H1 (cell line): ENCODE results near the gene CEP128. TPM values are rescaled to one million over a fixed set of nuclear protein-coding genes. Genes with fewer than 3 reads are reported as not detected.

Source experiments
- CTCF ChIA-PET: fragments of 300-600 bp; sonication (Branson Sonifier 250); formaldehyde crosslinking; loops from one replicate; lab custom pipeline; 2021; ENCODE audit not compliant: partially characterized antibody; lab: Charles Lee
- POLR2A ChIA-PET: fragments of 300-600 bp; sonication (Branson Sonifier 250); formaldehyde crosslinking; loops from one replicate; lab custom pipeline; 2021; ENCODE audit warnings: inconsistent platforms; ENCODE audit not compliant: partially characterized antibody; lab: Charles Lee
- DNase-seq, 2 experiments: peaks; one replicate each; pipeline versions ENCODE4 v3.0.0 to v3.0.0-alpha.2; 2010 to 2022; ENCODE audit warnings: low spot score in 2 of 2, low read depth in 1 of 2, mixed read lengths in 1 of 2
- FAIRE-seq: peaks from 2 replicates; lab custom pipeline; 2011; peaks lifted over from hg19 to GRCh38; lab: Jason Lieb, UNC
- H2AFZ ChIP-seq: 2 replicates; pipeline ENCODE4 v1.8.1; 2012; ENCODE audit warnings: low read length, inconsistent platforms
- H2AK5ac ChIP-seq: 2 replicates; pipeline ENCODE4 v1.6.1; 2013; ENCODE audit warnings: low read depth, low read length
- H2BK120ac ChIP-seq: replicated peaks from 2 replicates; pipeline ENCODE3; 2013; ENCODE audit warnings: low read depth, low read length, inconsistent platforms
- H2BK12ac ChIP-seq: 2 replicates; pipeline ENCODE4 v1.6.1; 2013; ENCODE audit warnings: low read depth, low read length
- H2BK15ac ChIP-seq: 2 replicates; pipeline ENCODE4 v1.6.1; 2013; ENCODE audit warnings: low read length
- H2BK20ac ChIP-seq: 2 replicates; pipeline ENCODE4 v1.6.1; 2013; ENCODE audit warnings: low read length
- H2BK5ac ChIP-seq: 2 replicates; pipeline ENCODE4 v1.6.1; 2013; ENCODE audit warnings: low read depth, low read length
- H3K14ac ChIP-seq: 2 replicates; pipeline ENCODE4 v1.6.1; 2013; ENCODE audit warnings: inconsistent platforms; ENCODE audit not compliant: insufficient read length
- H3K18ac ChIP-seq: 2 replicates; pipeline ENCODE4 v1.6.1; 2013; ENCODE audit warnings: low read length; ENCODE audit errors: extremely low read depth
- H3K23ac ChIP-seq: 2 replicates; pipeline ENCODE4 v1.6.1; 2013; ENCODE audit warnings: inconsistent platforms; ENCODE audit not compliant: insufficient read length
- H3K23me2 ChIP-seq: 2 replicates; pipeline ENCODE4 v1.6.1; 2013; ENCODE audit warnings: low read depth, low read length
- H3K27ac ChIP-seq: 2 replicates; pipeline ENCODE4 v1.6.1; 2011; ENCODE audit warnings: low read depth, low read length, inconsistent platforms
- H3K27me3 ChIP-seq, 4 experiments: replicated peaks in 1 of 4; 1 replicate in 1 of 4; 2 replicates in 3 of 4; pipeline versions ENCODE4 v1.6.1 to v1.8.1; 2011 to 2013; ENCODE audit warnings: low read length in 3 of 4, mild to moderate bottlenecking in 3 of 4, inconsistent platforms in 2 of 4, mixed read lengths in 2 of 4, moderate library complexity in 1 of 4; ENCODE audit not compliant: control insufficient read depth in 3 of 4, insufficient read depth in 3 of 4; ENCODE audit errors: extremely low read depth in 1 of 4
- H3K36me3 ChIP-seq, 4 experiments: 2 replicates each; pipeline versions ENCODE4 v1.6.1 to v1.8.1; 2011 to 2013; ENCODE audit warnings: mild to moderate bottlenecking in 4 of 4, low read length in 3 of 4, moderate library complexity in 2 of 4, control low read depth in 1 of 4, inconsistent platforms in 1 of 4; ENCODE audit not compliant: insufficient read depth in 4 of 4, control insufficient read depth in 2 of 4
- H3K4ac ChIP-seq: replicated peaks from 2 replicates; pipeline ENCODE3; 2013; ENCODE audit warnings: low read length, low read depth, mixed read lengths, inconsistent platforms; ENCODE audit not compliant: insufficient read length
- H3K4me1 ChIP-seq, 4 experiments: replicated peaks in 1 of 4; 1 replicate in 1 of 4; 2 replicates in 3 of 4; pipeline versions ENCODE4 v1.6.1 to v1.8.1; 2011 to 2013; ENCODE audit warnings: low read length in 3 of 4, inconsistent platforms in 2 of 4, mixed read lengths in 1 of 4; ENCODE audit not compliant: insufficient read depth in 4 of 4, control insufficient read depth in 3 of 4
- H3K4me2 ChIP-seq, 2 experiments: 2 replicates each; pipeline versions ENCODE4 v1.6.1 to v1.8.1; 2011 to 2013; ENCODE audit warnings: low read depth in 2 of 2, low read length in 2 of 2, control low read depth in 1 of 2, inconsistent platforms in 1 of 2, mild to moderate bottlenecking in 1 of 2; ENCODE audit not compliant: insufficient read depth in 1 of 2
- H3K4me3 ChIP-seq, 4 experiments: fragments of 200-600, 300-600 bp in 1 of 4; sonication (generic), shearing (Covaris generic), sonication (Bioruptor Twin) in 1 of 4; 2 replicates each; pipeline versions ENCODE4 v1.5.1 to v1.8.1; 2011 to 2016; ENCODE audit warnings: low read length in 4 of 4, low read depth in 3 of 4, control low read depth in 2 of 4, inconsistent platforms in 2 of 4, mild to moderate bottlenecking in 2 of 4, mixed read lengths in 1 of 4, moderate library complexity in 1 of 4; ENCODE audit not compliant: insufficient read depth in 2 of 4; ENCODE audit errors: extremely low read depth in 1 of 4
- H3K56ac ChIP-seq: replicated peaks from 2 replicates; pipeline ENCODE3; 2013; ENCODE audit warnings: low read depth, mild to moderate bottlenecking, mixed read lengths, low read length, inconsistent platforms; ENCODE audit not compliant: insufficient read length
- H3K79me1 ChIP-seq: 2 replicates; pipeline ENCODE4 v1.6.1; 2013; ENCODE audit warnings: low read depth, low read length, control low read depth
- H3K79me2 ChIP-seq, 2 experiments: 2 replicates each; pipeline versions ENCODE4 v1.6.1 to v1.8.1; 2012 to 2013; ENCODE audit warnings: low read length in 2 of 2, mild to moderate bottlenecking in 2 of 2, inconsistent platforms in 1 of 2; ENCODE audit not compliant: insufficient read depth in 2 of 2, control insufficient read depth in 1 of 2
- H3K9ac ChIP-seq, 4 experiments: replicated peaks in 1 of 4; 1 replicate in 1 of 4; 2 replicates in 3 of 4; pipeline versions ENCODE4 v1.6.1 to v1.8.1; 2011 to 2013; ENCODE audit warnings: low read depth in 3 of 4, low read length in 3 of 4, control low read depth in 2 of 4, mild to moderate bottlenecking in 2 of 4, moderate library complexity in 2 of 4, inconsistent platforms in 1 of 4; ENCODE audit errors: extremely low read depth in 1 of 4
- H3K9me3 ChIP-seq, 2 experiments: 2 replicates each; pipeline versions ENCODE4 v1.6.1 to v1.8.1; 2012 to 2013; ENCODE audit warnings: mild to moderate bottlenecking in 2 of 2, moderate library complexity in 2 of 2, control low read depth in 1 of 2, inconsistent platforms in 1 of 2, low read depth in 1 of 2, low read length in 1 of 2, mixed read lengths in 1 of 2; ENCODE audit not compliant: insufficient read depth in 2 of 2
- H4K20me1 ChIP-seq, 2 experiments: replicated peaks in 1 of 2; 2 replicates each; pipeline versions ENCODE3 to v1.8.1; 2011 to 2013; ENCODE audit warnings: inconsistent platforms in 2 of 2, low read length in 2 of 2, mild to moderate bottlenecking in 1 of 2; ENCODE audit not compliant: insufficient read depth in 2 of 2, control insufficient read depth in 1 of 2
- H4K5ac ChIP-seq: 2 replicates; pipeline ENCODE4 v1.6.1; 2013; ENCODE audit warnings: low read length, low read depth, mixed read lengths, inconsistent platforms; ENCODE audit not compliant: insufficient read length
- H4K8ac ChIP-seq: 2 replicates; pipeline ENCODE4 v1.8.0; 2013; ENCODE audit warnings: mild to moderate bottlenecking, moderate library complexity, low read length, inconsistent platforms; ENCODE audit not compliant: insufficient read depth; ENCODE audit errors: extremely low read depth
- H4K91ac ChIP-seq: replicated peaks from 2 replicates; pipeline ENCODE3; 2013; ENCODE audit warnings: low read length, mixed read lengths, inconsistent platforms; ENCODE audit not compliant: insufficient read length
- SP2 ChIP-seq: IDR thresholded peaks from 2 replicates; pipeline ENCODE4 v1.6.1; 2012; ENCODE audit warnings: mild to moderate bottlenecking, low read length, inconsistent platforms
- SUZ12 ChIP-seq: fragments of 200-600 bp; sonication (generic); IDR thresholded peaks from 2 replicates; pipeline ENCODE4 v1.6.1; 2012; ENCODE audit warnings: mild to moderate bottlenecking, inconsistent platforms, low read length, moderate library complexity, mixed read lengths
- YY1 ChIP-seq: IDR thresholded peaks from 2 replicates; pipeline ENCODE4 v1.6.1; 2011; ENCODE audit warnings: low read depth, mild to moderate bottlenecking, low read length
- polyA plus RNA-seq, 7 experiments: library from polyadenylated mRNA; depleted of rRNA in 3 of 7; stranded (reverse) in 5 of 7; unstranded in 2 of 7; fragments of >200 nt in 5 of 7; fragments of 200-250 nt in 2 of 7; gene quantifications; 1 replicate in 5 of 7; 2 replicates in 1 of 7; 4 replicates in 1 of 7; pipeline versions ENCODE4 v1.2.1 to v1.2.3, GENCODE V29; 2011 to 2013; ENCODE audit warnings: missing spikeins in 2 of 7, mixed read lengths in 2 of 7
- total RNA-seq: library from RNA; stranded (reverse); fragmentation: NEBNext Ultra II Directional; extraction: Animal tissue kit (Norgen Biotek cat#: 25700); gene quantifications from 2 replicates; pipeline ENCODE4 v1.2.1, GENCODE V29; 2021

CEP128 gene
- total and polyA plus RNA-seq, 2 of the 8 experiments (the other 6 are each of a cell fraction or from before 2014, with no cell fraction given): 1.9 to 17.0 TPM

GRCh38 chr14:80933282-80933681 lies 8.3 kb downstream of the CEP128 start:
- H3K4me2 ChIP-seq: no peak overlapping the region
- no peaks in the 10 kb centered on the region for H3K23me2 ChIP-seq
- H3K36me3 ChIP-seq: no peaks in the 10 kb centered on the region
- no peak overlapping the region for H3K27ac ChIP-seq
- H2BK20ac ChIP-seq: no peak overlapping the region
- H3K4me3 ChIP-seq: no peak overlapping the region
- H2BK5ac ChIP-seq: no peak overlapping the region
- no peaks in the 10 kb centered on the region for H3K9me3 ChIP-seq
- H2AK5ac ChIP-seq: no peak overlapping the region
- H3K79me1 ChIP-seq: no peaks in the 10 kb centered on the region; the same call in 1 of the 2 replicates
- no peaks in the 10 kb centered on the region for H3K79me2 ChIP-seq
- no peak overlapping the region for H3K56ac ChIP-seq
- FAIRE-seq (no peak), DNase-seq (no peak)
- H3K9ac ChIP-seq: no peak overlapping the region
- H3K18ac ChIP-seq: no peak overlapping the region
- H4K5ac ChIP-seq: no peak overlapping the region
- ChIA-PET CTCF (interaction anchor here (0.6 to 1.3 kb wide), 4 partner anchors 8 to 225 kb away, joined by 3 to 5 read pairs (median 3); partner anchors contain the start of gene CEP128), POLR2A (no interaction called here)
- no peak overlapping the region for H2BK15ac ChIP-seq
- H4K8ac ChIP-seq: no peak overlapping the region
- H4K20me1 ChIP-seq: peaks cover 0 to 3% of the 10 kb centered on the region in 2 experiments
- H2BK12ac ChIP-seq: no peak overlapping the region
- H3K14ac ChIP-seq: no peak overlapping the region
- H3K4me1 ChIP-seq: peaks cover 0 to 2% (median 0%) of the 10 kb centered on the region in 4 experiments; a peak in 1 of 7 replicates
- no peak overlapping the region for H3K23ac ChIP-seq
- no peak overlapping the region for H2BK120ac ChIP-seq
- no peaks in the 10 kb centered on the region for H3K27me3 ChIP-seq
- no peak overlapping the region for H3K4ac ChIP-seq
- H2AFZ ChIP-seq: no peak overlapping the region
- H4K91ac ChIP-seq: no peak overlapping the region
- TF ChIP-seq YY1: no peak
- no peak for TF ChIP-seq SP2
- no peak for TF ChIP-seq SUZ12
